Mesodermal cell (in vitro differentiated cells): ENCODE measurements around the gene CSNK1A1.
A peak's percentile ranks its signal among the peaks of the same experiment; 100 is the strongest.
"Not testable (repeated sequence)": the region's sequence is repeated elsewhere in the genome, so short reads cannot be mapped to it uniquely, and the experiment has no call there.

Experiments
- H3K27ac ChIP-seq: 2 replicates; pipeline ENCODE4 v1.7.0; 2013; ENCODE audit warnings: mild to moderate bottlenecking, low read depth, low read length, moderate library complexity; ENCODE audit not compliant: severe bottlenecking
- H3K36me3 ChIP-seq: 2 replicates; pipeline ENCODE4 v1.7.1; 2013; ENCODE audit warnings: mild to moderate bottlenecking, low read length, moderate library complexity; ENCODE audit not compliant: control insufficient read depth, insufficient read depth
- H3K4me1 ChIP-seq: one replicate; pipeline ENCODE4 v1.7.1; 2013; ENCODE audit warnings: mild to moderate bottlenecking, low read length; ENCODE audit not compliant: insufficient read depth, control insufficient read depth, poor library complexity, severe bottlenecking
- H3K4me3 ChIP-seq: 2 replicates; pipeline ENCODE4 v1.7.0; 2013; ENCODE audit warnings: low read length, control low read depth, mild to moderate bottlenecking; ENCODE audit not compliant: insufficient read depth, poor library complexity, severe bottlenecking; ENCODE audit errors: extremely low read depth
- H3K9me3 ChIP-seq: 2 replicates; pipeline ENCODE4 v1.7.1; 2013; ENCODE audit warnings: mild to moderate bottlenecking, low read length, moderate library complexity; ENCODE audit not compliant: control insufficient read depth
- WGBS, 2 experiments: methylation state at CpG; one replicate each; pipeline ENCODE4 v1.1.5; 2013; ENCODE audit warnings: missing lambda C conversion rate in 2 of 2; ENCODE audit not compliant: insufficient coverage in 2 of 2; 5-methylcytosine and 5-hydroxymethylcytosine counted together

The CSNK1A1 gene

GRCh38 chr5:149572576-149573231, 21.5 kb upstream of the CSNK1A1 start:
- H3K4me1 ChIP-seq = no peaks in the 10 kb centered on the region
- no peak overlapping the region for H3K4me3 ChIP-seq
- no peak overlapping the region for H3K27ac ChIP-seq
- H3K36me3 ChIP-seq = no peaks in the 10 kb centered on the region
- no peaks in the 10 kb centered on the region for H3K9me3 ChIP-seq
- 91 to 100% methylated on average over 1 to 4 of the region's 4 CpGs for WGBS, 2 experiments

GRCh38 chr5:149572170-149572569, 20.9 kb upstream of the CSNK1A1 start:
- H3K9me3 ChIP-seq = no peaks in the 10 kb centered on the region
- H3K36me3 ChIP-seq = no peaks in the 10 kb centered on the region
- H3K27ac ChIP-seq = no peak overlapping the region
- no peaks in the 10 kb centered on the region for H3K4me1 ChIP-seq
- no peak overlapping the region for H3K4me3 ChIP-seq

DNA sequence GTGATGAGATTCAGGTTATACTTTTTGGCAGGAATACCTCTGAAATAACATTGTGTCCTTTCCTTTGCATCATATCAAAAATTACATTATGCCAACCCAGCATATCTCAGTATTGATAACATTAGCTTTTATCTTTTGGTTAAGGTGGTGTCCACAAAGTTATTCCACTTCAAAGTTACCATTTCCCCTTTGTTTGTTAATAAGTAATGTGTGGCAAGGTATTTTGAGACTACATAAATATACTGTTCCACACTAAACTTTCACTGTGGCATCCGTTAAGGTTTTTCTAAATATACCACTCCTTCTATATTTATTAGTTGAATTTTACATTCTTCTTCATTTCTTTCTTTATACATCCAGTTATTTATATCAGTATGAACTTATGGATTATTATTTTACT, 16.0 kb upstream of the CSNK1A1 start:
- WGBS, 2 experiments = no CpG with 5 or more reads among the region's 1 CpG
- Histone ChIP-seq H3K9me3 (no peaks in the 10 kb centered on the region), H3K27ac (no peak overlapping the region), H3K4me1 (peaks cover 22% of the 10 kb centered on the region), H3K36me3 (no peaks in the 10 kb centered on the region), H3K4me3 (no peak overlapping the region)

- WGBS, 2 experiments = 54 to 60% methylated on average over 13 to 15 of the region's 15 CpGs
- peaks cover 43% of the 10 kb centered on the region for H3K4me1 ChIP-seq
- H3K4me3 ChIP-seq, H3K9me3 ChIP-seq, H3K36me3 ChIP-seq: not testable (repeated sequence)
- H3K27ac ChIP-seq = peak overlapping the region; percentile 96
Observed at GRCh38 chr5:149564542-149565140, 13.4 kb upstream of the CSNK1A1 start.

DNA sequence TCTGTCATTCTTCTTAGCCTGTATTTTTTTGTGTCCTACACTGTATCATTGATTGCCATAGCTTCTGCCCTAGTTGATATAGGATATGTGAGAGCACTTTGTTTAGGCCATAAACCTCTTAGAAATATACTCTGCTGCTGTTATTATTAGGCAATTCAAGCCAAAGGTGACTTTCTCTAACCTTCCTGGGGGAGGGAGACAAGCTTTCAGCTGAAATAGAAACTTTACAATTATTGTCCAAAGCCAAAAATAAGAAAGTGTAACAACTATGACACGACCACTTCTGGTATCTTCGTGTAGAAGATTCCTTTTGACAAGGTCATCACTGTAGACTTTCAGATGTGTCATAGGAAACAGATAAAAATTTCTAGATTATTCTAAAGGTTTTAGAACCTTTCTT, 12.2 kb upstream of the CSNK1A1 start:
- 40% methylated on average over 1 of the region's 2 CpGs; no CpG with 5 or more reads in 1 of the 2 experiments for WGBS, 2 experiments
- Histone ChIP-seq H3K9me3 (no peaks in the 10 kb centered on the region), H3K27ac (peak overlapping the region; percentile 96), H3K4me3 (no peak overlapping the region), H3K4me1 (peaks cover 43% of the 10 kb centered on the region), H3K36me3 (no peaks in the 10 kb centered on the region)

GRCh38 chr5:149561848-149562247, 10.6 kb upstream of the CSNK1A1 start:
- no peaks in the 10 kb centered on the region for H3K9me3 ChIP-seq
- no peaks in the 10 kb centered on the region for H3K36me3 ChIP-seq
- H3K4me3 ChIP-seq = no peak overlapping the region
- H3K27ac ChIP-seq = peak overlapping the region; percentile 97
- 40% methylated on average over 1 of the region's 2 CpGs; no CpG with 5 or more reads in 1 of the 2 experiments for WGBS, 2 experiments
- peaks cover 43% of the 10 kb centered on the region for H3K4me1 ChIP-seq

DNA sequence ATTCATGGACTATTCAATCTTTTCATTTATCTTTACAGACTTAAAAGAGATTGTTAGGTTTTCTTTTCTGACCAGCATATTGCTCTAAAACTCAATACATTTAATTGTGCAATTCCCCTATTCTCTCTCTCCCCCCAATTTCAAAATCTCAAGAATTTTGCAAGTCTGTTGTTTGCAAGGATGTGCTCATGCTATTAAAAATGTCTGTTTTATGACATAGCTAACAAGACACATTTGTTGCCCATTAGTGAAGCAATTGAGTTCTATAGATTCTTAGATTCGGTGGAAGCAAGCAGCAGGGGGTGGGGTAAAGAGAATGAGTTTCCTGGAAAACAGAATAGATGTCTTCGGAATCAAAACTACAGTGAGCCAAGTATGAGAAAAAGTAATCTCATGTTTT, 8.5 kb upstream of the CSNK1A1 start:
- H3K36me3 ChIP-seq = no peaks in the 10 kb centered on the region
- 83 to 92% methylated on average over 2 of the region's 2 CpGs for WGBS, 2 experiments
- H3K4me3 ChIP-seq = no peak overlapping the region
- peaks cover 43% of the 10 kb centered on the region for H3K4me1 ChIP-seq
- H3K27ac ChIP-seq = no peak overlapping the region
- H3K9me3 ChIP-seq = no peaks in the 10 kb centered on the region

DNA sequence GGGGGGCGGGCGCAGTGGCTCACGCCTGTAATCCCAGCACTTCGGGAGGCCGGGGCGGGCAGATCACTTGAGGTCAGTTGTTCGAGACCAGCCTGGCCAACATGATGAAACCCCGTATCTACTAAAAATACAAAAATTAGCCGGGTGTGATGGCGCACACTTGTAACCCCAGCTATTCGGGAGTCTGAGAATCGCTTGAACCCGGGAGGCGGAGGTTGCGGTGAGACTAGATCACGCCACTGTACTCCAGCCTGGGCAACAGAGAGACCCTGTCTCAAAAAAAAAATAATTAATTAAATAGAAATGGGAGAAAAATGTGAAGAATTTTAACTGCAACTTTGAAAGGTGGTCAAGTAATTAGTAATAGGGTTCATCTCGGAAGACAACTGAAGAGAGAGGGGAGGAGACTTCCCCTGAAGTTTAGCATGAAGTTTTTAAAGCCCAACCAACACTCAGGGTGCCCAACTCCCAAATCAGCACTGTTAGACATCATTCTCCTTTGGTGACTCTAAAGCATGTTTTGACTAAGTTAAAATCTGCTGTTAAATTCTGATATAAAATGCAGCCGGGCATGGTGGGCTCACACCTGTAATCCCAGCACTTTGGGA, 1.4 kb upstream of the CSNK1A1 start:
- Histone ChIP-seq H3K4me3 (peak overlapping the region; percentile 98), H3K9me3 (no peaks in the 10 kb centered on the region), H3K27ac (peak overlapping the region; percentile 96), H3K4me1 (peaks cover 12% of the 10 kb centered on the region), H3K36me3 (peaks cover 30% of the 10 kb centered on the region)
- 63 to 79% methylated on average over 12 to 17 of the region's 18 CpGs for WGBS, 2 experiments

DNA sequence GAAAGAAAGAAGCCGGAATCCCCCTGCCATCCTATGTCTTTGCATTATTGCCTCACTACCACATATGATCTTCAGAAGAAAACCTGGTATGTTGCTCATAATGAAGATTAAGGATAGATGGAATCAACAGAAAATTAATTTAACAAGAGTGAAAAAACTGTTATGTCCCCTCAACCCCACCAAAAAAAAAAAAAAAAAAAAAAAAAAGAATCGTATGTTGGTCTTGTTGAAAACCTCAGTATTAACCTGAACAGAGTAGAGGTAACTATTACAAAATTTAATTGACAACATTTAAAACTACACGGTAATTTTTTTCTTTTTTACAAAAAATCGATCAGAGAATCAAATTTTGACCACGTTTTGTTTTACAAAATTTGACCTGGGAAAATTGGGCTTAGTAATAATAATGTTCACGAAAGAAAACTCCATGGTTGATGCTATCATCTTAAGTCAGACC, 827 bp upstream of the CSNK1A1 start:
- peaks cover 12% of the 10 kb centered on the region for H3K4me1 ChIP-seq
- peak overlapping the region; percentile 96 for H3K27ac ChIP-seq
- WGBS, 2 experiments = no CpG with 5 or more reads among the region's 6 CpGs
- peak overlapping the region; percentile 98 for H3K4me3 ChIP-seq
- H3K9me3 ChIP-seq = no peaks in the 10 kb centered on the region
- peaks cover 36% of the 10 kb centered on the region for H3K36me3 ChIP-seq

DNA sequence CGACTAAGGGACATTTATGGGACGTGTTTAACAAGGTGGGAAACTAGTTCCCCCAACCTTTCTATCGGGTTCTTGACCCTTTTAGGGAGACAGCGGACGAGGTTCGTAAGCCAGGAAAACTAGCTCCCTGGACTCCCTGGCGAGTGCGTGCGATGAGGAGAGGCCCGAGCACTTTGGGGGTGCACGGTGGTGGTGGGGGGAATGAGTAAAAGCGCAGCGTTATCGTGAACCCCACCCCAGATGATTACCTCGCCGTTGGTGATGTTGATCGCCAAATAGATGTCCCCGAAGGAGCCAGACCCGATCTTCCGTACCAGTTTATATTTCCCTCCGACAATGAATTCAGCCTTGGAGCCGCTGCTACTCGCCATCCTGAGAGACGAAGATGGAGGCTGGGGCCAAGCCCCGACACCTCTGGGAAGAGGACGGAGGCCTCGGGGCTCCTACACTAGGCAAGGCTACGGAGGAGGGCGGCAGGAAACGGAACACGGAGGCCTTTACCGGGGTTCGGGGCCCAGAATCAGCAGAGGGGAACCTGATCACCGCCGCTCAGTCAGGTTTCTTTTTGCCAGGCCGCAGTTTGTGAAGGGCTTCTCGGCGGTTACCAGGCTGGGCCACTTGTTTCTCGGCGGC, 529 bp downstream of the CSNK1A1 start:
- WGBS, 2 experiments = 0 to 1% methylated on average over 30 to 31 of the region's 40 CpGs
- peak overlapping the region; percentile 98 for H3K4me3 ChIP-seq
- peaks cover 47% of the 10 kb centered on the region for H3K36me3 ChIP-seq
- peaks cover 12% of the 10 kb centered on the region for H3K4me1 ChIP-seq
- no peaks in the 10 kb centered on the region for H3K9me3 ChIP-seq
- peak overlapping the region; percentile 96 for H3K27ac ChIP-seq

DNA sequence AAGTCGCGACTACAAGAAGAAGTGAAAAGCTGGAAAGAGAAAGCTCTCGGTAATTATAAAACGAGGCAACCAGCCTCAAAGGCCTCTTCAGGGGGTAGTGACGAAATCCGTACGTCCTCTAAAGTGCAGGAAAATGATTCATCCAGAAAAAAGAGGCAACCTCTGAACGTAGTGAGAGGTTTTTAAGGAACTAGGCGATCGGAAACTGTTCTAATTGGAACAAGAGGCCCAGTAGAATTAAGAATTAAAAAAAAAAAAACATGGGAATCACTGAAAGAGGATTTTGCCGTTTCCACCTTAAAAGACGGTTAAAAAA, 1.0 kb downstream of the CSNK1A1 start:
- Histone ChIP-seq H3K4me1 (peaks cover 12% of the 10 kb centered on the region), H3K4me3 (peak overlapping the region; percentile 98), H3K36me3 (peaks cover 52% of the 10 kb centered on the region), H3K27ac (peak overlapping the region; percentile 96), H3K9me3 (no peaks in the 10 kb centered on the region)
- 1% methylated on average over 8 to 11 of the region's 12 CpGs for WGBS, 2 experiments
